GM23248 (cell line): ENCODE data around the gene GPR4.

Experiments
- EZH2 ChIP-seq: fragments of 200-600 bp; sonication (generic); IDR thresholded peaks from 2 replicates; pipeline ENCODE4 v1.6.1; 2018; ENCODE audit warnings: antibody characterized with exemption, mild to moderate bottlenecking; ENCODE audit not compliant: insufficient read depth, poor library complexity, severe bottlenecking
- EZH2phosphoT487 ChIP-seq: fragments of 200-600 bp; sonication (generic); IDR thresholded peaks from 2 replicates; pipeline ENCODE4 v1.6.1; 2018; ENCODE audit warnings: antibody characterized with exemption, moderate library complexity, mild to moderate bottlenecking, low read depth; ENCODE audit not compliant: insufficient read depth

DNA sequence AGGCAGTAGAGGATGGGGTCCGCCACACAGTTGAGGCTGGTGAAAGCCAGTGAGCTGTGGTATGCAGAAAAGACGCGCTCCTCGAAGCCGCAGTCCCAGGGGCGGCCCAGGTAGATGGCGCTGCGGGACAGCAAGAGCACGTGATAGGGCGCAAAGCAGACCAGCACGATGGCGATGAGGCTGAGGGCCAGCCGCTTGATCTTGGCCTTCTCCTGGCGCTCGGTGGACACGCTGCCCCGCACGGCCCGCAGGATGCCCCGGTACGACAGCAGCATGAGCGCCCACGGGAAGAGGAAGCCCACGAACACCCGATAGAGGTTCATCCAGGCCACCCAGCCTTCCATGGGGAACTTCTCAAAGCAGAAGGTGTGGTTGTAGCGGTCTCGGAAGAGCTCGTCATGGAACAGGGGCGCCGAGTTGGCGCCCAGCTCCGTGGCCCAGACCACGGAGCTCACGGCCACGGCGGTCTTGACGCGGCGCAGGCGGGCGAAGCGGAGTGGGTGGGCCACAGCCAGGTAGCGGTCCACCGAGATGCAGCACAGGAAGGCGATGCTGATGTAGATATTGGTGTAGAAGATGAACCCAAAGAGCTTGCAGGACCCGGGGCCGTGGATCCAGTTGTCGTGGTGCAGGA lies 10.9 kb downstream of the GPR4 start:
- TF ChIP-seq EZH2 (no peak), EZH2phosphoT487 (no peak)
